ENCODE results near the gene SAMD14. TPM values are rescaled to one million over a fixed set of nuclear protein-coding genes. Genes with fewer than 3 reads are reported as not detected.
A peak's percentile ranks its signal among the peaks of the same experiment; 100 is the strongest.

The SAMD14 gene
- total and polyA plus RNA-seq, 7 donors: 0.55 to 2.7 (median 1.0) TPM

GRCh38 chr17:50115756-50116155 lies 14.2 kb downstream of the SAMD14 start:
- ATAC-seq: no peak
- peaks cover 38% of the 10 kb centered on the region for H3K4me1 ChIP-seq

DNA sequence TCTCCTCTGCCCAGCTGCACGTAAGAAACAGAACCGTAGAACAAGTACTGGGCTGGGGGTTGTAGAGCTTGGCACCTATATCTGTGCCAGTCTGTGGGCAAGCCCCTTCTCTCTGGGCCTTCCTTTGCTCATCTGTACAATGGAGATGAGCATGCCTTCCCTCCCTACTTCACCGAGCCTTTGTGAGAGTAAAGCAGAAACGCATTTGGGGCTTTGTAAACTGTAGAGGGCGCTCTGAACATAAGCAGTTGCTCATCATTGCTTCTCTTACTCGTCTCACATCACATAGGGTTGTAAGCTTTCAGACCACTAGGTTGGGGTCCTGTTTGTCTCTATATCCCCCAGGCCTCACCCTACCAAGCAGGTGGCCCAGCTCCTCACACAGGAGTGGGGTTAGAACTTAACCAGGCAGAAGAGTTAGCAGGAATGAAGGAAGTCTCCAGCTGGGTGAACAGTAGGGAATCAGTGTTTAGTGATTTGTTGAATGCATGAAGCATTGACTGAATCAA lies 15.1 kb downstream of the SAMD14 start:
- ATAC-seq: no peak
- Histone ChIP-seq H3K27me3 (ENCODE audit: insufficient read depth in 3 of 3, low read length in 2 of 3) (no peaks in the 10 kb centered on the region), H3K4me3 (no peak overlapping the region), H3K9me3 (no peaks in the 10 kb centered on the region), H3K4me1 (peaks cover 44% of the 10 kb centered on the region), H3K36me3 (ENCODE audit: insufficient read depth in 1 of 2, low read depth in 1 of 2) (peaks cover 0 to 4% of the 10 kb centered on the region in 2 donors), H3K27ac (no peak overlapping the region)
- TF ChIP-seq, protein P1, sequence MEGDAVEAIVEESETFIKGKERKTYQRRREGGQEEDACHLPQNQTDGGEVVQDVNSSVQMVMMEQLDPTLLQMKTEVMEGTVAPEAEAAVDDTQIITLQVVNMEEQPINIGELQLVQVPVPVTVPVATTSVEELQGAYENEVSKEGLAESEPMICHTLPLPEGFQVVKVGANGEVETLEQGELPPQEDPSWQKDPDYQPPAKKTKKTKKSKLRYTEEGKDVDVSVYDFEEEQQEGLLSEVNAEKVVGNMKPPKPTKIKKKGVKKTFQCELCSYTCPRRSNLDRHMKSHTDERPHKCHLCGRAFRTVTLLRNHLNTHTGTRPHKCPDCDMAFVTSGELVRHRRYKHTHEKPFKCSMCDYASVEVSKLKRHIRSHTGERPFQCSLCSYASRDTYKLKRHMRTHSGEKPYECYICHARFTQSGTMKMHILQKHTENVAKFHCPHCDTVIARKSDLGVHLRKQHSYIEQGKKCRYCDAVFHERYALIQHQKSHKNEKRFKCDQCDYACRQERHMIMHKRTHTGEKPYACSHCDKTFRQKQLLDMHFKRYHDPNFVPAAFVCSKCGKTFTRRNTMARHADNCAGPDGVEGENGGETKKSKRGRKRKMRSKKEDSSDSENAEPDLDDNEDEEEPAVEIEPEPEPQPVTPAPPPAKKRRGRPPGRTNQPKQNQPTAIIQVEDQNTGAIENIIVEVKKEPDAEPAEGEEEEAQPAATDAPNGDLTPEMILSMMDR (IDR thresholded peaks at IDR 0.05): peak; percentile 55
- 13 to 26% (median 13%) methylated on average over 6 of the region's 6 CpGs for WGBS, 3 donors
- DNase-seq: no peak
- intact Hi-C loops (cut with DNase I): loop anchor here (5.0 kb wide), 2 partner anchors 32 to 57 kb away; no protein-coding TSS in a partner anchor

More at GRCh38 chr17:50115756-50116155, 14.2 kb downstream of the SAMD14 start:
- WGBS, 3 donors: 52 to 58% (median 54%) methylated on average over 16 to 17 of the region's 17 CpGs
- no peak for DNase-seq
- no peak overlapping the region for H3K4me3 ChIP-seq
- H3K27ac ChIP-seq: no peak overlapping the region
- intact Hi-C loops (cut with DNase I): loop anchor here (2.0 to 5.0 kb wide), 2 partner anchors 45 to 57 kb away; no protein-coding TSS in a partner anchor
- TF ChIP-seq, protein P1 (IDR thresholded peaks at IDR 0.05): no peak
- H3K27me3 ChIP-seq (ENCODE audit: insufficient read depth in 3 of 3, low read length in 2 of 3): no peaks in the 10 kb centered on the region
- no peaks in the 10 kb centered on the region for H3K36me3 ChIP-seq (ENCODE audit: insufficient read depth in 1 of 2, low read depth in 1 of 2)
- H3K9me3 ChIP-seq: no peaks in the 10 kb centered on the region

DNA sequence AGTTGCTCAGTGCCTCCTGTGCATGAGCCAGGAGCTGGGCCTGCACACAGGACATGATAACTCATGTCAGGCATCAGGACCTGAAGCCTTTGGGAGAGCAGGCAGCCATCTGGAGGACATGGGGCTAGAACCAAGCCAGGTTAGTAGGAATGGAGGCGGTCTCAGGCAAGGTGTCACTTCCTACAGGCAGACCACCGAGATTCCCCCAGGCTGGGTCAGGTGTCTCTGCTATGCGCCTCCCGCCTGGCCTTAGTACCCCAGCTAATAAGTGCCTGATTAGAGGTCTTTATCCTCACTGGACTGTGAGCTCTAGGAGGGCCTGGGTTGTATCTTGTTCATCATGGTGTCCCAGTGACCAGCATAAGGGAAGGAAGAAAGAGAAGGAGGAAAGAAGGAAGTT lies 15.6 kb downstream of the SAMD14 start:
- no peaks in the 10 kb centered on the region for H3K27me3 ChIP-seq (ENCODE audit: insufficient read depth in 3 of 3, low read length in 2 of 3)
- intact Hi-C loops (cut with DNase I): loop anchor here in 1 of 2 donors (5.0 kb wide), 1 partner anchor 33 kb away; no protein-coding TSS in a partner anchor
- DNase-seq (no peak), ATAC-seq (no peak)
- TF ChIP-seq, protein P1 (IDR thresholded peaks at IDR 0.05): no peak
- no peak overlapping the region for H3K4me3 ChIP-seq
- H3K9me3 ChIP-seq: no peaks in the 10 kb centered on the region
- no peak overlapping the region for H3K27ac ChIP-seq
- peaks cover 44% of the 10 kb centered on the region for H3K4me1 ChIP-seq
- 83 to 88% (median 83%) methylated on average over 4 of the region's 4 CpGs for whole genome bisulfite sequencing, 3 donors
- peaks cover 0 to 9% of the 10 kb centered on the region in 2 donors for H3K36me3 ChIP-seq (ENCODE audit: insufficient read depth in 1 of 2, low read depth in 1 of 2)

DNA sequence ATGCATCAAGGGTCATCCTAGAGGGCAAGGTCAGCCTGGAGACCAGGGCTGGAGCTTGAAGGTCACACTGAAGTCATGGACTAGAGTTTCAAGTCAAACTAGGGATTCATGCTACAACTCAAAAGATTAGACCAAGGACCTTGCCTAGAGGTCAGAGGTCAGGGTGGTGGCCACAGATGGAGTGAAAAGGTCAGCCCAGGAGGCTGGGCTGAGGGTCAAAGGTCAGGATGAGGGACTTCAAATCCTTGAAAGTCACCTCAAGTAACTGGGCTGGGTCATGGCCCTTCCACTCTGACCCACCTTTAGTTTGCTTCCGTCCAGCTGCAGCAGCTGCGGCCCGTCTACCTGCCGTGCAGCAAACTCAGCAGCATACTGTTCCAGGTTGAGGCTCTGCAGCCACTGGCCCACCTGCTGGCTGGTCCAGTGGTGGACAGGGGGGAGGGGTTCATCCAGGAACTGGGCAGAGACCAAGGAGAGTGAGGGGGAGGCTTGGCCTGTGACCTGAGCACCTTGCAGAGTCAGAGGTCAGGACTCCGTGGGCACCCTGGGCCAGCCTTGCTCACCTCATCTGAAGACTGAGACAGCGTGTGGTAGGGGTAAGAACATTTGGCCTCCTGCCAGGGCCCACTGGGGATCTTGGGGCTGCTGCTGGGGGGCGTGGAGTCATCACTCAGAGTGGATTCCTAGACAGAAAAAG lies 16.2 kb downstream of the SAMD14 start:
- H3K27ac ChIP-seq: peak overlapping the region; percentile 98

More for the DNA sequence above, 16.2 kb downstream of the SAMD14 start:
- Histone ChIP-seq H3K4me1 (peaks cover 44% of the 10 kb centered on the region), H3K36me3 (ENCODE audit: insufficient read depth in 1 of 2, low read depth in 1 of 2) (peaks cover 0 to 15% of the 10 kb centered on the region in 2 donors), H3K4me3 (no peak overlapping the region), H3K27me3 (ENCODE audit: insufficient read depth in 3 of 3, low read length in 2 of 3) (no peaks in the 10 kb centered on the region), H3K9me3 (no peaks in the 10 kb centered on the region)
- TF ChIP-seq, protein P1 (IDR thresholded peaks at IDR 0.05): no peak
- intact Hi-C loops (cut with DNase I): loop anchor here in 1 of 2 donors (5.0 kb wide), 1 partner anchor 34 kb away; no protein-coding TSS in a partner anchor
- no peak for DNase-seq
- WGBS, 3 donors: 68 to 83% (median 72%) methylated on average over 7 of the region's 7 CpGs
- no peak for ATAC-seq

All from psoas muscle (tissue), 8 donors.